NCI-H510A (cell line): ENCODE results near the gene PRL.

ENCODE experiments used
- DNase-seq: peaks from one replicate; lab custom pipeline; 2025; lab: John Stamatoyannopoulos, UW

PRL gene

GRCh38 chr6:22294301-22294700, 2.5 kb downstream of the PRL start:
- DNase-seq: no peak

DNA sequence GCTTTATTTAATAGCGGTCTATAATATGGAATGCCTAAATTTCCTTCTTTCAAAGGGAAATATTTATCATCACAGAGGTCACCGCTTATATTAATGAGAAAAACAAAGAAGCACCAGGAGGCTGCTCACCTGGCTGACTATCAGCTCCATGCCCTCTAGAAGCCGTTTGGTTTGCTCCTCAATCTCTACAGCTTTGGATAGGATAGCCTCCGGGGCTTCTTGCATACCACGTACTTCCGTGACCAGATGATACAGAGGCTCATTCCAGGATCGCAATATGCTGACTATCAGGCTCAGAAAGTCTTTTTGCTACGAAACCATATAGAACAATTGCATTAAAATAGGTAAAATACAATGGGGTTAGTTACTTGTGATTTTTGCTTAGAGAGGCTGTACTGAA, 6.8 kb downstream of the PRL start:
- no peak for DNase-seq

GRCh38 chr6:22288721-22289120, 8.1 kb downstream of the PRL start:
- no peak for DNase-seq

DNA sequence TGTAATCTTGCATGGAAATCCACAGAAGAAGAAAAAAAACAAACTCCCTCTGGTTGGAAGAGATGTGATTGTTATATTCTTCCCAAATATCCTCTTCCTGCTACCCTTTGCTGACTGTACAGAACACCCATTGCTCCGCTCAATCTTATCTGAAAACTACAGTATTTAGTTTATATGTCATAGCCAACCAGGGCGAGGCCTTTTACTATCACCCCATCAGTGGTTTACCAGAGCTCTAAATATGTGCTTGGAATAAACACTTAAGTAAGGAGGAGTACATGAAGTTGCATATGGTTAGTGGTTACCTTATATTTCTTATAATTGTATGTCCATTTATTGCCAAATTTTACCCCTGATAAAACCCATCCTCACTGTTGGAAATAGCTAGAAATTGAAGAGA, 12.2 kb downstream of the PRL start:
- DNase-seq: no peak

- DNase-seq: no peak
Measured at GRCh38 chr6:22281341-22282085, 15.3 kb downstream of the PRL start.

DNA sequence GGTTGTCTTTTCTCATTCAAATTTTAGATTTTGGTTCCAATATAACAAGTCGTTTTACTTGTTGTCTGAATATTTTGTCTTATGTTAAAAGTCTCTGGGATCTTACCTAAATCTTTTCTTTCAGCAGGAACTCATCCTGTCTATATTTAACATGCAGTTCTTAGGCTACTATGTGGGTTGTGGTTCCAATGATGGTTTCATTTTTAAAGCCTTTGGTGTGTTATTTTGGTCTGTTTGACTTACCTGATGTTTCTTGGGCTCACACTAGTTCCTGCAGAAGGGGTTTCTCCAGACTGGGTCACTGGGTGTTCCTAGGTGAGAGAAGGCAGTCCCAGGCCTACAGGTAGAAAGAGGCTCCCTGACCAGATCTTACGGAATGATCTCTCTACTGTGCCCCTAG, 17.4 kb downstream of the PRL start:
- DNase-seq: no peak

DNA sequence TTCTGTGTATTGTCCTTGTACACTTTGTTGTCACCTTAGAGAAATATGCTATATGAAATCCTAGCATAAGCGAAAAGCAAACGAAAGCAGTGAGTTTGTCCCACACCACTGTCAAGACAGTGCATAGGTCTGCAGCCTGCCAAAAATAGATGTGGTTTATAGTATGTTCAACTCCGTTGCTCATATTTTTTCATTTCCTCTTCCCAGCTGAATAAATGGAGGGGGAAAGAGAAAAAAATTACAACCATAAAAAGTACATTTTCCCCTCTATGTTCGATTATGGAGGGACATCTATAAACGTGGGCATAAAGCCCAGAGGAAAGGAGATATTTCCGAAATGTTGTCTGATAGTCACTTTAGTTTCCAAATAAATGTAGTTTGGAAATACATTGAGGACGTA, 25.8 kb downstream of the PRL start:
- DNase-seq: no peak

DNA sequence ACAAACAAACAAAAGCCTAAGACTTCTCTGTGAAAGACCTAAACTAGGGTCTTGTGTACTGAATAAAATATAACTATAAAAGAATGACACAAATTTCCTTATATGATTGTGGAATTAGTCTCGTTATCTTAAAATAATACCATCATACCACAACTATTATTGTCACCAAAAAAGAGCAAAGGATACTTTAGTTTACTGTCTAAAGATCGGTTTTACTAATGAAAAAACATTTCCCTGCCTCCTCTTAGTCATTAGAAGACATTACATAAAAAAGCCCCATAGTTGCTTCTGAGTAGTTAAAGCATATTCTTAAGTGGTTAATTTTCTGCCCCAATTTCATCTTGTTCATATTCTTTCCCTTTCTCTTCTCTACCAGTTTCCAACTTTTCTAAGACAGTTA, 33.1 kb downstream of the PRL start:
- DNase-seq: no peak

GRCh38 chr6:22254886-22255285, 42.0 kb downstream of the PRL start:
- DNase-seq: no peak

- no peak for DNase-seq
Measured at GRCh38 chr6:22253955-22254655, 42.7 kb downstream of the PRL start.

DNA sequence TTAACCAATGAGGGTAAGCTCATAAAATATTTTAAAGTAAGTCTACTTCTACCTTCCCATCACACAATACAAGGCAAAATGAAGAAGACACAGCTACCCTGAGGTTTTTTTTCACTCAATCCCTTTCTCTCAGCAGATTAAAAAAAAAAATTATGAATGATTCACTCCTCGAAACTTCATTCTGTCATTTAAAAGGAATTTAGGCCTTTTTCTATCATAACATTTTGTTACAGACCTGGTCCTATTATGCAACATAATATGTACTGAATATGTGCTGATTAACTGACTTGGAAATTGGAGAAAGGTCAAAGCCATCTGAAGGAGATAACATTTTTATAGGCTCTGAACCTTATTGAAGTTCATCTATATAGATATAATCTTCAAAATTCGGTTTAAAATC, 45.5 kb downstream of the PRL start:
- no peak for DNase-seq

DNA sequence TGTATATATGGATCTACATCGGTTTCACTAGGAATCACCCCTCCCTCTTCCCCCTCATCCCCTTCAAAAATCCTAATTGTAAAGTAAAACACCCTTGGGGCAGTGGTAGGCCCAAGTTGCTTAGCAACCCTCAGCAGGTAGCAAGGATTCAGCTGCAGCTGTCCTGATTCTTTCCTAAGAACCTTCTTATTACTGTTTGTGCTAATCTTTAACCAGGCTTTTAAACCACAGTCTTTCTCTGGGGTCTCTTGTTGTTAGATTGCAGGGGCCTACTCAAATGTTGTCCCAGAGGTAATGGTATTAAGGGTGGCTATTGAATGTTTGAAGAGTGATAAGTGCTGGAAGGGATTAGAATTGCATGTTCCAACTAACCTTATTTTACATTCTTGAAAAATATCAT, 46.4 kb downstream of the PRL start:
- DNase-seq: no peak

DNA sequence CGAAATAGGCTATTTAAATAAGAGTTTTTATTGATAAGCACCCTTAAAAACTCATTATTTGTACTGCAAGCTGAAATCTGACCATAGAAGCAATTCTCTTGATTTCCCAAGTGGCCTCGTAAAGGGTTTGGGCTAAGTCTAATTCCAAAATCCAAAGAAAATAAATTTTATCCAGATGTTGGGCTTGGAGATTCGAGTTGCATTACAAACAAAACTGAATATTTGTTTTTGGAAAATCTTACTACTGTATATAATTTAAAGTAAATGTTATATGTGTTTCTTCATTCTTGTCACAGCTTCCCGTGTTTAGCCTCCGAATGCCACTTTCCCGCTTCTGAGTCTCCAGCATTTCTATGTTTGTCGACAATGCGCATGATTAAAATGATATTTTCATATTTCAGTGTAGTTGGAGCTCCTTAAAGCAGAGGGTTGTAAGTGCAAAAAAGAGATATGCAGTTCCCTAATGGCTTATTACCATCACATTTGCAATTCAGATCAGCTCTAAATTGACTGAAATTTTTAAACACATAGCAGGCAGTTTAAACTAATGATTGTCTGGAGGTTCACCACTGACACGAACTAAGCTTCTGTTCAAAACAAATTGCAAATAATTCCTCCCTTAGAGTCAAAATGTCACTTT, 47.0 kb downstream of the PRL start:
- DNase-seq: no peak

- no peak for DNase-seq
Measured at GRCh38 chr6:22248513-22249308, 48.1 kb downstream of the PRL start.

DNA sequence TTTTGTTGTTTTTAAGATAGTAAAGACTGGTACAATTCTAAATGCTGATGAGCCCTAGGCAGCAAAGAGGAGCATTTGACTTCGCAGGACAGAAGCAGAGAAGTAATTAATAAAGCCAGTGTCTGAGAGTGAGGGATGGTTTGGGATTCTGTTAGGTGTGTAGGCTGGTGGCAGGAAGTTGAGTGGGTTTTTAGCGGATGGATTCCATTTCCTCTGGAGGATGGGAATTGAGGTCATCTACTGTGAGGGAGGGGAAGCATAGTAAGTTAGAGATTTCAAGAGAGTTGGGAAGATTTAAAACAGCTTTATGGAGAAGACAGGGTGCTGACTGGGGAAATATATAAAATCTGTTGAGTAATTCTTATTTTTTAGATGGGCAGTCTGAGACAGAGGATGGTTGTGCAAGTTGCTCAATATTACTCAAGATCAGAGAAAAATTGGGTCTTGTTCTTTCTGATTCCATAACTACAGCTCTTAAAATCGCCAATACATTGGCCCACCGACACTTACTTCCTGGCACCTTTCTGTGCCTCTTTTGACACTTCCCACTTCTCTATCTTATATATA, 48.8 kb downstream of the PRL start:
- DNase-seq: no peak

DNA sequence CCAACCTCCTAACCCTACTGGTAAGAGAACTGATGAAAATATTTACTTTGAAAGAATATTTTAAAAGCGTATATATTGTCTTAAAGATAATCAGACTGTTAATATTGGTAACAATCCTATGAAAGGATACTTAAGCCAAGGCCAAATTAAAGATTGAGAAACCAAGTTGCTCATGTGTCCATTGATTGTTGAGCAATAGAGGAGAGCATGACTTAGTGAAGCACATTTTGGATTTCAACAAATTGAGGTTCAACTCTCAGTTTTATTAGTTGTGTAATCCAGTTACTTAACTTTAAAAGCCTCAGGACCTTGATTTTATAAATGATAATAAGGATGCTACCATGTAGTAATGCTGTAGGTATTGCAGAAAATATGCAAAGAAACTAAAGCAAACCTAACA, 56.8 kb downstream of the PRL start:
- DNase-seq: no peak

- no peak for DNase-seq
Measured at GRCh38 chr6:22239261-22239921, 57.4 kb downstream of the PRL start.

GRCh38 chr6:22238861-22239260, 58.0 kb downstream of the PRL start:
- no peak for DNase-seq

DNA sequence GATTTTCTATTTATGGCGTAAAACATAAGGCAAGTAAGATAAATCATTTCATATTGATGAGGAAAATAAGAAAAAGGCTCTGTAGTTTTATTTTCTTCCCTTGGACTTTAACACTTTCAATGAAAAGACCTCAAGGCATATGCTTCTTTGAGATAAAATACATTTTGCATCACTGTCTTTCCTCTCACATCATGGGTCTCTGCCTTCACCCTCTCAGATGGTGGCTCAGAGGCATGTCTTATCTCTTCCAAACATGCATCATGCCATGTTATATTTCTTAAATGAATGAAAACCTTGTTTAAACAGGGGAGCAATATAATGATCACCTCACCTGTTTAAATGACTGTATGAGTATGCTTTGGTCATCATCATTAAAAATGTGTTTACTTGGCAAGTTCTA, 59.3 kb downstream of the PRL start:
- DNase-seq: no peak
